Measurements from ENCODE around the gene UTP20. TPM values are rescaled to one million over a fixed set of nuclear protein-coding genes. Genes with fewer than 3 reads are reported as not detected.

The UTP20 gene
- total and polyA plus RNA-seq, 2 experiments from 2014 or later: 4.1 to 13.4 TPM

DNA sequence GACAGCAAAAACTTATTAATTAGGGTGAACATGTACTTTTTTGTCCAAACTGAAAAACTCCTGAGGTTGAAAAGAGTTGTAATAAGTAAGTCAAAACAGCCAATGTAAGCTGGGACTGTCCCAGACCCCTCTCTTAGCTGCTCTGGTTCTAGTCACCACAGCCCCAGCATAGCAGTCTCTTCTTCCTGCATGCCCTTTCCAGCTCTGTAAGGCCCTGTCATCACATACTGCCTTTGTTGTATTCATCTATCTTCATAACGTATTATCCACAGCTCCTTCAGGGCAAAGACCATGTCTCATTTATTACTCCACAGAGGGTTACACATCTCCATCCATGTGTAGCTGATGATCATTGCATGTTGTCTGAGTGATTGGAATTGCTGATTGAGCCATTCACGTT lies 56.5 kb downstream of the UTP20 start:
- Histone ChIP-seq H3K4me3 (no peak overlapping the region), H3K9me2 (ENCODE audit: insufficient read depth) (no peaks in the 10 kb centered on the region), H3K27ac (no peak overlapping the region), H3K9ac (no peak overlapping the region), H3K4me1 (ENCODE audit: insufficient read depth) (no peaks in the 10 kb centered on the region), H3K36me3 (ENCODE audit: low read depth) (peaks cover 13% of the 10 kb centered on the region), H3K9me3 (ENCODE audit: low read depth) (no peaks in the 10 kb centered on the region), H3K4me2 (ENCODE audit: unreplicated experiment) (no peak overlapping the region), H3K79me2 (ENCODE audit: insufficient read depth) (no peaks in the 10 kb centered on the region), H4K20me1 (ENCODE audit: insufficient read depth) (no peaks in the 10 kb centered on the region), H2AFZ (no peak overlapping the region), H3F3A (ENCODE audit: insufficient read depth) (no peaks in the 10 kb centered on the region), H3K27me3 (replicated peaks; ENCODE audit: insufficient read depth) (no peaks in the 10 kb centered on the region)
- 70 to 72% methylated on average over 2 of the region's 2 CpGs for WGBS, 2 experiments (ENCODE audit: low coverage in 1 of 2, low lambda C conversion rate in 2 of 2, missing lambda C conversion rate in 2 of 2)
- TF ChIP-seq EZH2 (IDR thresholded peaks at IDR 0.05; ENCODE audit: insufficient read depth, poor library complexity, severe bottlenecking) (no peak), EZH2phosphoT487 (IDR thresholded peaks at IDR 0.05; ENCODE audit: insufficient read depth, low read depth) (no peak)
- no peak for DNase-seq
- in situ Hi-C loops (cut with MboI): no loop called here

DNA sequence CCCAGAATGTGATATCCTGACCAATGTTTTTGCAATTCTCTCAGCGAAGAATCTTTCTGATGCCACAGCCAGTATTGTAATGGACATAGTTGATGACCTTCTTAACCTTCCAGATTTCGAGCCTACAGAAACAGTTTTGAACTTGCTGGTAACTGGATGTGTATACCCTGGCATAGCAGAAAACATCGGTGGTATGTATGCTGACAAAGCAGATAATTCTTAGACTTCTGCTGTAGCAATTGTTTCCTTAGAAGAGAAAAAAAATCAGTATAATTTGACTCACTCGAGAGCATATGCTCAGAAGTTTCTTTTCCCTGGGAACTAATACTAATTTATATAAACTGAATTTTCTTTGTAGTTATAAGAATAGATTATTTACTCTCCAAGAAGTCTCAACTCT lies 58.2 kb downstream of the UTP20 start:
- no peak overlapping the region for H3K4me2 ChIP-seq (ENCODE audit: unreplicated experiment)
- no peak overlapping the region for H3K27ac ChIP-seq
- no peaks in the 10 kb centered on the region for H3K79me2 ChIP-seq (ENCODE audit: insufficient read depth)
- WGBS, 2 experiments (ENCODE audit: low coverage in 1 of 2, low lambda C conversion rate in 2 of 2, missing lambda C conversion rate in 2 of 2): 95 to 97% methylated on average over 4 of the region's 4 CpGs
- no peak for DNase-seq
- in situ Hi-C loops (cut with MboI): no loop called here
- no peaks in the 10 kb centered on the region for H3K4me1 ChIP-seq (ENCODE audit: insufficient read depth)
- TF ChIP-seq EZH2phosphoT487 (IDR thresholded peaks at IDR 0.05; ENCODE audit: insufficient read depth, low read depth) (no peak), EZH2 (IDR thresholded peaks at IDR 0.05; ENCODE audit: insufficient read depth, poor library complexity, severe bottlenecking) (no peak)
- H2AFZ ChIP-seq: no peak overlapping the region
- no peaks in the 10 kb centered on the region for H3F3A ChIP-seq (ENCODE audit: insufficient read depth)
- H3K27me3 ChIP-seq (replicated peaks; ENCODE audit: insufficient read depth): no peaks in the 10 kb centered on the region
- H3K9ac ChIP-seq: no peak overlapping the region
- no peaks in the 10 kb centered on the region for H3K9me2 ChIP-seq (ENCODE audit: insufficient read depth)
- no peaks in the 10 kb centered on the region for H4K20me1 ChIP-seq (ENCODE audit: insufficient read depth)
- peaks cover 18% of the 10 kb centered on the region for H3K36me3 ChIP-seq (ENCODE audit: low read depth)
- H3K4me3 ChIP-seq: no peak overlapping the region
- no peaks in the 10 kb centered on the region for H3K9me3 ChIP-seq (ENCODE audit: low read depth)

DNA sequence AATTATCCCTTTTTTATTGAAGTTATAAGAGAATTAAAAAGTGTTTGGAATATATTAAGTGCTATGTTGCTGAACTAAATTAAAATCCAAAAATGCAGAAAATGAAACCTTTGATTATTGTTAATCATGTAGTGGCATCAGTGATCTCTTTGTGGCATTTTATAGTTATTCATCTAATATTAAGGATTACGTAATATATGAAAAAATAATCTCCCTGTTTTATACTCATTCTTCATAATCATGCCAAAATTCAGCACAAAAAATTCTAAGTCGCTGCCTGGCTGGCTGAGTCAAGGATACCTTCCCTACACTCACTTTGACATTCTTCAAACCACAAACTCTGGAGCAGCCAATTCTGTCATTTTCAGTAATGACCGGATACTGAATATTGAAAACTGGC lies 64.0 kb downstream of the UTP20 start:
- no peak overlapping the region for H2AFZ ChIP-seq
- peak; percentile 5 for DNase-seq
- H3K79me2 ChIP-seq (ENCODE audit: insufficient read depth): no peaks in the 10 kb centered on the region
- H4K20me1 ChIP-seq (ENCODE audit: insufficient read depth): no peaks in the 10 kb centered on the region
- 80 to 81% methylated on average over 3 of the region's 3 CpGs for WGBS, 2 experiments (ENCODE audit: low coverage in 1 of 2, low lambda C conversion rate in 2 of 2, missing lambda C conversion rate in 2 of 2)
- H3F3A ChIP-seq (ENCODE audit: insufficient read depth): no peaks in the 10 kb centered on the region
- no peak overlapping the region for H3K27ac ChIP-seq
- no peak for TF ChIP-seq EZH2phosphoT487 (IDR thresholded peaks at IDR 0.05; ENCODE audit: insufficient read depth, low read depth)
- no peaks in the 10 kb centered on the region for H3K4me1 ChIP-seq (ENCODE audit: insufficient read depth)
- H3K9ac ChIP-seq: no peak overlapping the region
- H3K4me2 ChIP-seq (ENCODE audit: unreplicated experiment): no peak overlapping the region
- peaks cover 43% of the 10 kb centered on the region for H3K36me3 ChIP-seq (ENCODE audit: low read depth)
- H3K4me3 ChIP-seq: no peak overlapping the region
- H3K9me3 ChIP-seq (ENCODE audit: low read depth): no peaks in the 10 kb centered on the region
- H3K27me3 ChIP-seq (replicated peaks; ENCODE audit: insufficient read depth): no peaks in the 10 kb centered on the region
- in situ Hi-C loops (cut with MboI): no loop called here
- no peaks in the 10 kb centered on the region for H3K9me2 ChIP-seq (ENCODE audit: insufficient read depth)

DNA sequence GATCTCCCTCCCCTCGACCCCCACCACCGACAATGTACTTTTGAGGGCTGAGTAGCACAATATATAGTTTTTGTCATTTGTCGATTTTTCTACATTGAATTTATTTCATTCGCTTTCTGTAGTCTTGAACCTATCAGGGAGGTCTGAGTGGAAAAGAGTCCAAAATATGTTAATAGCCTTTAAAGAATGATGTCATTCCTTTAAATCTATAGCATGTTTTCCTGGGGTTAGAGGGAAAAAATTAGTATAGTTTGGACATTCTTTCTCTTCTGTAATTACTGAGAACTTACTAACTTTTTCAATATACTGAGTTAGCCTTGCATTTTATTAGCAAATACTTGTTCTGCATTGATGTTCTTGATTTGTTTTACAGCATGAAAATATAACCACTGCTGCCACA lies 71.8 kb downstream of the UTP20 start:
- Histone ChIP-seq H4K20me1 (ENCODE audit: insufficient read depth) (no peaks in the 10 kb centered on the region), H3K4me2 (ENCODE audit: unreplicated experiment) (no peak overlapping the region), H3K9me2 (ENCODE audit: insufficient read depth) (no peaks in the 10 kb centered on the region), H3K9me3 (ENCODE audit: low read depth) (no peaks in the 10 kb centered on the region), H3K9ac (no peak overlapping the region), H3K27ac (no peak overlapping the region), H2AFZ (no peak overlapping the region), H3K36me3 (ENCODE audit: low read depth) (peaks cover 45% of the 10 kb centered on the region), H3K27me3 (replicated peaks; ENCODE audit: insufficient read depth) (no peaks in the 10 kb centered on the region), H3K4me3 (no peak overlapping the region), H3K4me1 (ENCODE audit: insufficient read depth) (no peaks in the 10 kb centered on the region), H3F3A (ENCODE audit: insufficient read depth) (no peaks in the 10 kb centered on the region), H3K79me2 (ENCODE audit: insufficient read depth) (no peaks in the 10 kb centered on the region)
- no peak for TF ChIP-seq EZH2 (IDR thresholded peaks at IDR 0.05; ENCODE audit: insufficient read depth, poor library complexity, severe bottlenecking)
- no peak for TF ChIP-seq EZH2phosphoT487 (IDR thresholded peaks at IDR 0.05; ENCODE audit: insufficient read depth, low read depth)
- in situ Hi-C loops (cut with MboI): no loop called here
- 93 to 97% methylated on average over 4 of the region's 4 CpGs for WGBS, 2 experiments (ENCODE audit: low coverage in 1 of 2, low lambda C conversion rate in 2 of 2, missing lambda C conversion rate in 2 of 2)
- DNase-seq: no peak

DNA sequence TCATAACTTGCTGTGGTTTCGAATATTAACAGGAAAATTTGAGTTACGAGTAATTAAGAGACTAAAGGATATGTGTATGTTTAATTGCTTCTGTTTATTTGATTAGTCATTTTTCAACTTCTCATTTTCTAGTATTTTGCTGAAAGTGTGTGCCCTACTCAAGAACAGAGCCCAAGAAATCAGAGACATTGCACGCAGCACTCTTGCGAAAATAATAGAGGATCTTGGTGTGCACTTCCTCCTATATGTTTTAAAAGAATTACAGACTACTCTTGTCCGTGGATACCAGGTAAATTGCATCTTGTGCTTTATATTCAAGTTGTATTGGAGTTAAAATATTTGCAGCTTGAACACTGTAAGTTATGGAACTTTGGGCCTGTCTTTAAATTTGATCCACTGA lies 76.9 kb downstream of the UTP20 start:
- in situ Hi-C loops (cut with MboI): no loop called here
- H3F3A ChIP-seq (ENCODE audit: insufficient read depth): no peaks in the 10 kb centered on the region

More for the DNA sequence above, 76.9 kb downstream of the UTP20 start:
- no peaks in the 10 kb centered on the region for H3K4me1 ChIP-seq (ENCODE audit: insufficient read depth)
- H3K79me2 ChIP-seq (ENCODE audit: insufficient read depth): no peaks in the 10 kb centered on the region
- peaks cover 36% of the 10 kb centered on the region for H3K36me3 ChIP-seq (ENCODE audit: low read depth)
- 97 to 98% methylated on average over 5 of the region's 5 CpGs for WGBS, 2 experiments (ENCODE audit: low coverage in 1 of 2, low lambda C conversion rate in 2 of 2, missing lambda C conversion rate in 2 of 2)
- H3K9me3 ChIP-seq (ENCODE audit: low read depth): no peaks in the 10 kb centered on the region
- H4K20me1 ChIP-seq (ENCODE audit: insufficient read depth): no peaks in the 10 kb centered on the region
- H2AFZ ChIP-seq: no peak overlapping the region
- DNase-seq: no peak
- H3K4me2 ChIP-seq (ENCODE audit: unreplicated experiment): no peak overlapping the region
- H3K4me3 ChIP-seq: no peak overlapping the region
- H3K9ac ChIP-seq: no peak overlapping the region
- TF ChIP-seq EZH2 (IDR thresholded peaks at IDR 0.05; ENCODE audit: insufficient read depth, poor library complexity, severe bottlenecking): no peak
- H3K27ac ChIP-seq: no peak overlapping the region
- H3K27me3 ChIP-seq (replicated peaks; ENCODE audit: insufficient read depth): no peaks in the 10 kb centered on the region
- no peaks in the 10 kb centered on the region for H3K9me2 ChIP-seq (ENCODE audit: insufficient read depth)

All from GM23248 (cell line).